GM21526 (cell line): Measurements from ENCODE around the gene MDK.
"Not testable (repeated sequence)": the region's sequence is repeated elsewhere in the genome, so short reads cannot be mapped to it uniquely, and the experiment has no call there.

Experiments
- ATAC-seq: cut with Tn5 transposase; IDR thresholded peaks from one replicate; pipeline ENCODE4 v1.9.1; 2021; ENCODE audit warnings: moderate library complexity; ENCODE audit not compliant: unreplicated experiment, low FRiP score

The MDK gene

GRCh38 chr11:46366661-46367161 lies 14.8 kb upstream of the MDK start:
- ATAC-seq = no peak

GRCh38 chr11:46367244-46367915 lies 14.1 kb upstream of the MDK start:
- ATAC-seq = no peak

GRCh38 chr11:46367916-46368267 lies 13.6 kb upstream of the MDK start:
- ATAC-seq = no peak

- ATAC-seq = no peak
Observed at GRCh38 chr11:46369458-46370152, 11.9 kb upstream of the MDK start.

GRCh38 chr11:46370253-46370652 lies 11.2 kb upstream of the MDK start:
- ATAC-seq = no peak

DNA sequence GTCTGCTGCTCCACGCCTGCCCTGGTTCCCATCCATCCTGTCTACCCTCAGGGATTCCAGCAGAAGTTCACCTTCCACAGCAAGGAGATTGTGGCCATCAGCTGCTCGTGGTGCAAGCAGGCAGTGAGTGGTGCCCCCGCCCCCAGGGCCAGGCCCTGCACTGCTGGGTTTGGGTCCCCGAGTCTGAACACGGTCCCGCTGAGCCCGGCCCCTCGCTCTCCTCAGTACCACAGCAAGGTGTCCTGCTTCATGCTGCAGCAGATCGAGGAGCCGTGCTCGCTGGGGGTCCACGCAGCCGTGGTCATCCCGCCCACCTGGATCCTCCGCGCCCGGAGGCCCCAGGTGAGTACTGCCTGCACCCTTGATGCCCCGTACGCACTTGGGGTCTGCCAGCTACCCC lies 10.2 kb upstream of the MDK start:
- not testable (repeated sequence) for ATAC-seq

DNA sequence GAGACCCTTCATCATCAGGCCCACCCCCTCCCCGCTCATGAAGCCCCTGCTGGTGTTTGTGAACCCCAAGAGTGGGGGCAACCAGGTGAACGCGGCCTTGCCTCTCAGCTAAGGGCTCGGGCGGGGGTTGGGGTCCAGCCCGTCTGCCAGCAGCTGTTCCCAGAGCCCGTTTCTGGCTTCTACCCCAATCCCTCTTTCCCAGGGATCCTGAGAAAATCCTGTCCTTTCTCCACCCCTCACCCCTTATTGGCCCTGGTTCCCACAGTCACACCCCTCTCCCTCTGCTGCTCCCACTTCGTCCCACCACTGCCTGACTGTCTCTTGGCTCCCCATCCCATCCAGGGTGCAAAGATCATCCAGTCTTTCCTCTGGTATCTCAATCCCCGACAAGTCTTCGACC lies 9.4 kb upstream of the MDK start:
- ATAC-seq = no peak

DNA sequence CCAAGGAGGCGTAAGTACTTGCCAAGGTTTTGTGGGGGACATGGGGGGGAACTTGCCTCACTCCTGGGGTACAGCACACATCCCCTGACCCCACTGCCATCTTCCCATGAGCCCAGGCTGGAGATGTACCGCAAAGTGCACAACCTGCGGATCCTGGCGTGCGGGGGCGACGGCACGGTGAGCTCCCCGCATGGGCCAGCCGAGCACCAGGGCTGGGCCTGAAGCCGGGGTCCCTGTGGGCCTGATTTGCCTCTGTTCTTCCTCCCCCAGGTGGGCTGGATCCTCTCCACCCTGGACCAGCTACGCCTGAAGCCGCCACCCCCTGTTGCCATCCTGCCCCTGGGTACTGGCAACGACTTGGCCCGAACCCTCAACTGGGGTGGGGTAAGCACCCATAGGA lies 9.0 kb upstream of the MDK start:
- ATAC-seq = not testable (repeated sequence)

- no peak for ATAC-seq
Observed at GRCh38 chr11:46373787-46374740, 7.4 kb upstream of the MDK start.

GRCh38 chr11:46374815-46375214 lies 6.7 kb upstream of the MDK start:
- no peak for ATAC-seq

- no peak for ATAC-seq
Observed at GRCh38 chr11:46375392-46376101, 5.9 kb upstream of the MDK start.

DNA sequence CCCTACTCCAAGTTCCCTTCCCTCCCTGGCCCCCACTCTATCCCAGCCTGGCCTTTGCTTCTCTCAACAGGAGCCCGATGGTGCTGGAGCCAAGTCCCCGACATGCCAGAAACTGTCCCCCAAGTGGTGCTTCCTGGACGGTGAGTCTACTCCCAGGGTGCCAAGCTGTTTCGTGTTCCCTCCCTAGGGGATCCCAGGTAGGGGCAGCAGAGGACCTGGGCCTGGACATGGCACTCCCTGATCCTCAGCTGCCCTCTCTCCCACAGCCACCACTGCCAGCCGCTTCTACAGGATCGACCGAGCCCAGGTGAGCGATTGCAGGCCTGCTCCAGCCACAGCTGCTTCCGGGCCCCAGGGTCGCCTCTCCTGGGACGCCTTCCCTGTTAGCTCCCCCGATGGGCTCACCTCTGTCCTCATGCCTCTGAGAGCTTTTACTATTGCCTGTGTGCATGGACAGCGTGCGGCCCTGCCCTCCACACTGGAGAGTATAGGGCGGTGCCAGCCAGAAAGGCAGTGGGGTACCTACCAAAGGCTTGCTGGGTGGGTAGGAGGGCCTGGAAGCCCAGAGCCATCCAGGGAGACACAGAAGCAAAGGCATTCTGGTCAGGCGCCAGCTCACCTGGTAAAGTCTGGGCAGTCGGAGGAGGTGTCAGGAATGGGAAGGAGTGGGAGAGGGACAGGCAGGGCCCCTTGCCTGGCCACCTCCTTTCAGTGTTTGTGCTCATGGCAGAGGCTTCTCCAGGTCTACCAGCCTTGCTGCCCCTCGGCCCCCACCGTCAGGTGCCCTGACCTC lies 5.0 kb upstream of the MDK start:
- ATAC-seq = no peak

DNA sequence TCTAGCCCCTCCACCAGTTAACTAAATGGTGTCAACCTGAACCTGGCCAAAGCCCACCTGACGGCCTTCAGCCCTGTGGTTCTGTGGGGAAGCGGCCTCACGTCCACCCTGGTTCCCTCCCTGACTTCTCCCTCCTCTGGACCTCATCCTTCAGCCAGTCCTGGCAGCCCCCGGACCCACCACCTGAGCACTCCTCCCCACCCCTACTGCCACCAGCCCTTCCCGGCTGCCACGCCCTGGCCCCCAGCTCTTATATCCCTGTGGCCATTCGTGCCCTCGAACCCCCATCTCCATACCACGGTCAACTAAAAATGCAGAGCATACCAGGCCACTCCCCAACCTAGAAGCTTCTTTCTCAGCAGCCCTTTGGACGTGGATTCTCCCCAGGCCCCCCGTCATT lies 4.2 kb upstream of the MDK start:
- no peak for ATAC-seq

DNA sequence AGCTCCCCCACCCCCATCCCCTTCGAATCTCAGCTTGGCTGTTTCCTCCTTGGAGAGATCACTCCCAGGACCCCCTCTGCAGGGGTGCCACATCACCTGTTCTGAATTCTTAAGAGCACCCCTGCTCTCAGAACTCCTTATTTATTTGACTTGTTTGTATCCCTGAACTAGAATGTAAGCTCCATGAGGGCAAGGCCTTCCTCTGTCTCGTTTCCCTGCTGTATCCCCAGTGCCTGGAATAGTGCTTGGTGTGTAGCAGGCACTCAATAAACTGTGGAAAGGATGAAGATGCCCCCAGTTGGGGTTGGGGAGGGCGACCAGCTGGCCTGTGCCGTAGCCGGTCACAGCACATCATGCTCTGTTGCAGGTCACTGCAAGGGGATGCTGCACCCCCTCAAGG lies 3.6 kb upstream of the MDK start:
- no peak for ATAC-seq

- ATAC-seq = no peak
Observed at GRCh38 chr11:46378296-46378695, 3.2 kb upstream of the MDK start.

- ATAC-seq = no peak
Observed at GRCh38 chr11:46378811-46379481, 2.5 kb upstream of the MDK start.

- ATAC-seq = not testable (repeated sequence)
Observed at GRCh38 chr11:46379482-46380293, 1.8 kb upstream of the MDK start.

DNA sequence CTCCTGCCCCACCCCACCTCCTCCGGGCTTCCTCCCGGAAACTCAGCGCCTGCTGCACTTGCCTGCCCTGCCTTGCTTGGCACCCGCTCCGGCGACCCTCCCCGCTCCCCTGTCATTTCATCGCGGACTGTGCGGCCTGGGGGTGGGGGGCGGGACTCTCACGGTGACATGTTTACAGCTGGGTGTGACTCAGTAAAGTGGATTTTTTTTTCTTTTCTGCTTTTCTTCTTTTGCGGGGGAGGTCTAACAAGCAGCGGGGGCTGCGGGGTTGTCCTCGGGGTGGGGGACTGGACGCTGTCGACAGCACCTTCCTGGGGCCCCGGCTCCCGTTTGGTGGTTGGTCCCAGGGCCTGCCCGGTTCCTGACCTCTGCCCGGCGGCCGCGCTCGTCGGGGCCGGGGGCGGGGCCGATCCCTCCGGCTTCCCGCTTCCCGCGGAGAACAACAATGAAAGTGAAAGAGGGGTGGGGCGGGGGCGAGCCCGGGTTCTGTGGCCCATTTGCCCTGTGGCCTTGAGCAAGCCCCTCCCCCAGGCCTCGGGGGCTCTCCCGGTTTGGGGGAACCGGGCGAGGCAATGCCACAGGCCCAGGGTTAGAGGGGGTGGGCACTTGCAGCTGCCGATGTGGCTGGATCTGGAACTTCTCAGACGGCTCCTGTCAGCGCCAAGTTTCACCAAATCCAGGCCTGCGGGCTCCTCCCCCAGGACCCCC lies 975 bp upstream of the MDK start:
- ATAC-seq = no peak
